Neuronal stem cell (in vitro differentiated cells): ENCODE results near the gene TMEM179.

Experiments used
- DNase-seq: peaks from one replicate; pipeline ENCODE4 v3.0.0-alpha.2; 2013; ENCODE audit warnings: low spot score
- H2AFZ ChIP-seq: one replicate; pipeline ENCODE4 v1.6.1; 2013; ENCODE audit warnings: mild to moderate bottlenecking, low read length, inconsistent platforms
- H2AK5ac ChIP-seq: 2 replicates; pipeline ENCODE4 v1.6.1; 2013; ENCODE audit warnings: low read depth, mild to moderate bottlenecking, inconsistent platforms, low read length, moderate library complexity, mixed read lengths
- H2BK120ac ChIP-seq: 2 replicates; pipeline ENCODE4 v1.6.1; 2013; ENCODE audit warnings: low read depth, mild to moderate bottlenecking, inconsistent platforms, low read length, moderate library complexity, mixed read lengths
- H2BK12ac ChIP-seq: one replicate; pipeline ENCODE4 v1.6.1; 2013; ENCODE audit warnings: low read length, inconsistent platforms
- H2BK15ac ChIP-seq: 2 replicates; pipeline ENCODE4 v1.6.1; 2013; ENCODE audit warnings: mild to moderate bottlenecking, low read length, inconsistent platforms, mixed read lengths
- H2BK5ac ChIP-seq: one replicate; pipeline ENCODE4 v1.6.1; 2013; ENCODE audit warnings: inconsistent platforms, mild to moderate bottlenecking, low read length, moderate library complexity
- H3K14ac ChIP-seq: one replicate; pipeline ENCODE4 v1.6.1; 2013; ENCODE audit warnings: low read length, inconsistent platforms
- H3K18ac ChIP-seq: 2 replicates; pipeline ENCODE4 v1.6.1; 2013; ENCODE audit warnings: low read length, inconsistent platforms
- H3K23ac ChIP-seq: 2 replicates; pipeline ENCODE4 v1.6.1; 2013; ENCODE audit warnings: low read depth, mild to moderate bottlenecking, mixed read lengths, low read length, inconsistent platforms; ENCODE audit not compliant: poor library complexity
- H3K27ac ChIP-seq: replicated peaks from 3 replicates; pipeline ENCODE4 v1.5.1; 2013; ENCODE audit warnings: low read length, inconsistent platforms
- H3K27me3 ChIP-seq, 3 experiments: 2 replicates each; pipeline ENCODE4 v1.6.1; 2013; ENCODE audit warnings: low read length in 3 of 3, mild to moderate bottlenecking in 2 of 3, inconsistent platforms in 1 of 3, low read depth in 1 of 3, mixed read lengths in 1 of 3, moderate library complexity in 1 of 3; ENCODE audit not compliant: control insufficient read depth in 3 of 3, insufficient read depth in 3 of 3
- H3K36me3 ChIP-seq, 2 donors: replicated peaks in 1 of 2; 2 replicates each; pipeline ENCODE4 v1.6.1; 2013; ENCODE audit warnings: low read length in 2 of 2; ENCODE audit not compliant: control insufficient read depth in 2 of 2, insufficient read depth in 2 of 2
- H3K4ac ChIP-seq: 2 replicates; pipeline ENCODE4 v1.6.1; 2013; ENCODE audit warnings: inconsistent platforms, mild to moderate bottlenecking, low read length, moderate library complexity
- H3K4me1 ChIP-seq, 2 donors: 1 replicate in 1 of 2; 2 replicates in 1 of 2; pipeline ENCODE4 v1.6.1; 2013; ENCODE audit warnings: low read length in 2 of 2, low read depth in 1 of 2; ENCODE audit not compliant: control insufficient read depth in 2 of 2, insufficient read depth in 1 of 2
- H3K4me2 ChIP-seq: one replicate; pipeline ENCODE4 v1.6.1; 2013; ENCODE audit warnings: mild to moderate bottlenecking, low read length, inconsistent platforms; ENCODE audit not compliant: insufficient read depth, poor library complexity, severe bottlenecking
- H3K4me3 ChIP-seq, 2 donors: 2 replicates each; pipeline ENCODE4 v1.5.1; 2013; ENCODE audit warnings: low read length in 2 of 2, mild to moderate bottlenecking in 2 of 2, inconsistent platforms in 1 of 2, moderate library complexity in 1 of 2
- H3K79me1 ChIP-seq: one replicate; pipeline ENCODE4 v1.6.1; 2013; ENCODE audit warnings: low read depth, mild to moderate bottlenecking, inconsistent platforms, low read length, moderate library complexity
- H3K9ac ChIP-seq: one replicate; pipeline ENCODE4 v1.6.1; 2013; ENCODE audit warnings: mild to moderate bottlenecking, low read depth, low read length, inconsistent platforms; ENCODE audit not compliant: poor library complexity
- H3K9me3 ChIP-seq, 2 donors: replicated peaks in 1 of 2; 2 replicates each; pipeline versions ENCODE3 to v1.6.1; 2013; ENCODE audit warnings: low read length in 2 of 2, mild to moderate bottlenecking in 2 of 2, inconsistent platforms in 1 of 2, low read depth in 1 of 2, mixed read lengths in 1 of 2, moderate library complexity in 1 of 2; ENCODE audit not compliant: control insufficient read depth in 2 of 2, insufficient read depth in 1 of 2
- H4K8ac ChIP-seq: one replicate; pipeline ENCODE4 v1.6.1; 2013; ENCODE audit warnings: low read depth, mild to moderate bottlenecking, inconsistent platforms, low read length, moderate library complexity
- H4K91ac ChIP-seq: one replicate; pipeline ENCODE4 v1.6.1; 2013; ENCODE audit warnings: low read length, low read depth, mild to moderate bottlenecking, inconsistent platforms; ENCODE audit not compliant: poor library complexity
- WGBS, 2 donors: extraction: QIAGEN DNeasy Blood & Tissue Kit; methylation state at CpG; one replicate each; pipeline ENCODE4 v1.1.7; 2013; ENCODE audit warnings: missing lambda C conversion rate in 2 of 2, mixed read lengths in 1 of 2; ENCODE audit not compliant: insufficient read length in 2 of 2, insufficient replicate concordance in 1 of 2; ENCODE audit errors: extremely low coverage in 2 of 2; 5-methylcytosine and 5-hydroxymethylcytosine counted together

Gene TMEM179

GRCh38 chr14:104633276-104634137 is 28.9 kb upstream of the TMEM179 start:
- no peak overlapping the region for H2BK120ac ChIP-seq
- H3K4ac ChIP-seq: no peak overlapping the region
- H3K14ac ChIP-seq: no peak overlapping the region
- peak overlapping the region; percentile 53 for H3K18ac ChIP-seq
- no peak overlapping the region for H3K4me2 ChIP-seq
- H2BK12ac ChIP-seq: no peak overlapping the region
- no peak for DNase-seq
- peak overlapping the region; percentile 75 for H2AK5ac ChIP-seq
- no peak overlapping the region for H4K8ac ChIP-seq
- no peak overlapping the region for H3K4me3 ChIP-seq
- H2AFZ ChIP-seq: no peak overlapping the region
- H4K91ac ChIP-seq: no peak overlapping the region
- peak overlapping the region; percentile 80 for H3K23ac ChIP-seq
- no peak overlapping the region for H3K27ac ChIP-seq
- peaks cover 3 to 7% of the 10 kb centered on the region in 2 donors for H3K9me3 ChIP-seq
- no peaks in the 10 kb centered on the region for H3K36me3 ChIP-seq
- H2BK5ac ChIP-seq: no peak overlapping the region
- H3K27me3 ChIP-seq: peaks cover 0 to 40% (median 0%) of the 10 kb centered on the region in 3 experiments
- H3K79me1 ChIP-seq: no peaks in the 10 kb centered on the region
- WGBS, 2 donors: no CpG with 5 or more reads among the region's 24 CpGs
- no peak overlapping the region for H2BK15ac ChIP-seq
- peak overlapping the region; percentile 57 for H3K9ac ChIP-seq
- peaks cover 0 to 1% of the 10 kb centered on the region in 2 donors for H3K4me1 ChIP-seq

- Histone ChIP-seq H3K4me2 (no peak overlapping the region), H2BK120ac (no peak overlapping the region), H3K14ac (no peak overlapping the region), H3K4me1 (no peaks in the 10 kb centered on the region), H2BK15ac (peak overlapping the region; percentile 43), H3K9me3 (peaks cover 3 to 7% of the 10 kb centered on the region in 2 donors), H4K91ac (no peak overlapping the region), H3K27ac (no peak overlapping the region), H3K27me3 (peaks cover 0 to 33% (median 0%) of the 10 kb centered on the region in 3 experiments), H2AFZ (no peak overlapping the region), H2BK5ac (no peak overlapping the region), H3K18ac (no peak overlapping the region), H4K8ac (no peak overlapping the region), H2BK12ac (no peak overlapping the region), H3K9ac (no peak overlapping the region), H3K79me1 (no peaks in the 10 kb centered on the region), H3K4ac (no peak overlapping the region), H2AK5ac (no peak overlapping the region), H3K4me3 (no peak overlapping the region), H3K23ac (no peak overlapping the region), H3K36me3 (no peaks in the 10 kb centered on the region)
- no peak for DNase-seq
- no CpG with 5 or more reads among the region's 9 CpGs for WGBS, 2 donors
These were observed 28.2 kb upstream of the TMEM179 start for GRCh38 chr14:104632781-104633180.

GRCh38 chr14:104624939-104625338 is 20.4 kb upstream of the TMEM179 start:
- Histone ChIP-seq H4K91ac (no peak overlapping the region), H3K36me3 (no peaks in the 10 kb centered on the region), H3K4ac (no peak overlapping the region), H3K9me3 (peaks cover 3 to 7% of the 10 kb centered on the region in 2 donors), H2BK5ac (no peak overlapping the region), H2BK12ac (no peak overlapping the region), H2BK15ac (no peak overlapping the region), H3K4me1 (no peaks in the 10 kb centered on the region), H3K9ac (no peak overlapping the region), H2BK120ac (no peak overlapping the region), H4K8ac (no peak overlapping the region), H3K27ac (no peak overlapping the region), H3K23ac (no peak overlapping the region), H3K18ac (no peak overlapping the region), H2AFZ (no peak overlapping the region), H3K4me3 (no peak overlapping the region), H3K14ac (no peak overlapping the region), H3K79me1 (no peaks in the 10 kb centered on the region), H3K27me3 (peaks cover 0 to 29% (median 0%) of the 10 kb centered on the region in 3 experiments), H2AK5ac (no peak overlapping the region), H3K4me2 (no peak overlapping the region)
- WGBS, 2 donors: no CpG with 5 or more reads among the region's 5 CpGs
- DNase-seq: no peak

- no peak overlapping the region for H4K8ac ChIP-seq
- no peak overlapping the region for H4K91ac ChIP-seq
- H2AFZ ChIP-seq: no peak overlapping the region
- peaks cover 0 to 16% (median 3%) of the 10 kb centered on the region in 3 experiments for H3K27me3 ChIP-seq
- no peak overlapping the region for H3K9ac ChIP-seq
- no peak overlapping the region for H2BK5ac ChIP-seq
- H3K36me3 ChIP-seq: no peaks in the 10 kb centered on the region
- peaks cover 0 to 5% of the 10 kb centered on the region in 2 donors for H3K4me1 ChIP-seq
- no peaks in the 10 kb centered on the region for H3K9me3 ChIP-seq
- no peak overlapping the region for H3K14ac ChIP-seq
- H2AK5ac ChIP-seq: no peak overlapping the region
- H2BK12ac ChIP-seq: no peak overlapping the region
- no peak overlapping the region for H3K4ac ChIP-seq
- no peak overlapping the region for H3K18ac ChIP-seq
- H3K4me3 ChIP-seq: no peak overlapping the region
- no peak overlapping the region for H2BK15ac ChIP-seq
- no peak for DNase-seq
- no peak overlapping the region for H2BK120ac ChIP-seq
- H3K4me2 ChIP-seq: no peak overlapping the region
- no peaks in the 10 kb centered on the region for H3K79me1 ChIP-seq
- H3K27ac ChIP-seq: no peak overlapping the region
- WGBS, 2 donors: 100% methylated on average over 1 of the region's 4 CpGs
- H3K23ac ChIP-seq: no peak overlapping the region
These were observed 9.7 kb upstream of the TMEM179 start for GRCh38 chr14:104614126-104614812.
